GM21825 (cell line): ENCODE results near the gene CACNA1B.
"Not testable (repeated sequence)": the region's sequence is repeated elsewhere in the genome, so short reads cannot be mapped to it uniquely, and the experiment has no call there.

ENCODE experiments used
- ATAC-seq: cut with Tn5 transposase; IDR thresholded peaks from one replicate; pipeline ENCODE4 v1.9.1; 2021; ENCODE audit warnings: mild to moderate bottlenecking, moderate library complexity; ENCODE audit not compliant: unreplicated experiment

The CACNA1B gene

DNA sequence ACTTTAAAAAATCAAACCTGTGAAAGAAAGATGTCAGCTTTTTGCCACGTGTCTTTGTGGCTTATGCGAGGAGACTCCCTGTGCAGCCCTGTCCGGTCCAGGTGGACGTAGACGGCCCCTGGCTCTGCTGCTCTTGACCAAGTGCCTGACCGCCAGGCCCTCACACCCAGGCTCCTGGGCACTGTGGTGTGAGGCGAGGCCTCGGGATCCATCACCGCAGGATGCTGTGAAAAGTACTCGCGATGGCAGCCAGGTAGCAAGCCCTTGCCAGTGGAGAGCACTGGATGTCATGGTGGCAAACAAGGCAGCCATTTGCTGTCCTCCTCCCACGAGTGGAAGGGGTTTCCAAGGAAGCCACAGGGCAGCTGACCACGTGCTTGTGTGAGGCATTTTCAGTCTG, 245.1 kb downstream of the CACNA1B start:
- ATAC-seq: no peak

- ATAC-seq: no peak
These were observed 245.5 kb downstream of the CACNA1B start for GRCh38 chr9:138123086-138123485.

GRCh38 chr9:138126090-138126857, 248.7 kb downstream of the CACNA1B start:
- peak; percentile 90 for ATAC-seq

DNA sequence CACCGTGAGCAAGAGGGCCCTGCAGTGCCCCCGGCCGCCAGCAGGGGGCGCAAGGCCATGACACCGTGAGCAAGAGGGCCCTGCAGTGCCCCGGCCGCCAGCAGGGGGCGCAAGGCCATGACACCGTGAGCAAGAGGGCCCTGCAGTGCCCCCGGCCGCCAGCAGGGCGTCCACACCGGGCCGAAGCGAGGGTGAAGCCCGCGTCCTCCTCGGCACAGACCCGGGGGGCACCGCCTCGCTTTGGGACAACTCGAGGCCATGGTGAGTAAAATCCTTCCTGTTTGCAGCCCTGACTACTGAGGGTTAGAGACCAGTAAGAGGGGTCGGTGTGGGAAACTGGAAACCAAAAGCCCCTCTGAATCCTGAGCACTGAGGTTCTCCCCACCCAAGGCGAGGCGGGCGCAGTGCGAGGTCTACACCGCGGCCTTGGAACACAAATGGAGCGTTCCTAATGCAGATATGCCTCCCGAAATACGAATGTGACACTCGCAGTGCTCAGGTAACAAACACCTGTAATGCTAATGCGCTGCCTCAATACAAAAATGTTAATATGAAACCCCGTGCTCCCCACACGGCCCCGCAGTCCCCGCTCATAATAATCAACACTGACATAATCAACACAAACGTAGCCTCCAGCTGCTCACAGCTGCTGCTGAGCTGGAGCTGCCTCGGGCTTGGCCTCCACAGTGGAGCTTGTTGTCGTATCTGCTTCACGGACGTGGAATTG, 249.4 kb downstream of the CACNA1B start:
- ATAC-seq: not testable (repeated sequence)

DNA sequence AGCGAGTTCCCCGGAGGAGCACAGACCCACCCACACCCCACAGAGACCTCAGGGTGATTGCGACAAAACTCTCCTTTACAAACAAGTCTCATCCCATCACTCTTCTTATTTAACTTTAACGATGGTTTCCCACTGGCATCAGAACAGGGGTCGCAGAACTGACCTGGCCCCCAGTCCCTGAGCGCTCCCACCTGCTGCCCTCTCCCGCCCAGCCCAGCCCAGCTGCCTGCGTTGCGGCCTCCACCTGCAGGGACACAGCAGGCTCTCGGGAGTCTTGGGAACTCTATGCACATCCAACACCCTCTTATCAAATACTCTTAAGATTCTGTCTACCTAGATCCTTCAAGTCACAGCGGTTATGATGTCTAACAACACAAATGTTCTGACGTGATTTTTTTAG, 250.4 kb downstream of the CACNA1B start:
- ATAC-seq: not testable (repeated sequence)

- ATAC-seq: not testable (repeated sequence)
These were observed 251.7 kb downstream of the CACNA1B start for GRCh38 chr9:138129318-138129717.

- not testable (repeated sequence) for ATAC-seq
These were observed 255.5 kb downstream of the CACNA1B start for GRCh38 chr9:138132946-138133705.

DNA sequence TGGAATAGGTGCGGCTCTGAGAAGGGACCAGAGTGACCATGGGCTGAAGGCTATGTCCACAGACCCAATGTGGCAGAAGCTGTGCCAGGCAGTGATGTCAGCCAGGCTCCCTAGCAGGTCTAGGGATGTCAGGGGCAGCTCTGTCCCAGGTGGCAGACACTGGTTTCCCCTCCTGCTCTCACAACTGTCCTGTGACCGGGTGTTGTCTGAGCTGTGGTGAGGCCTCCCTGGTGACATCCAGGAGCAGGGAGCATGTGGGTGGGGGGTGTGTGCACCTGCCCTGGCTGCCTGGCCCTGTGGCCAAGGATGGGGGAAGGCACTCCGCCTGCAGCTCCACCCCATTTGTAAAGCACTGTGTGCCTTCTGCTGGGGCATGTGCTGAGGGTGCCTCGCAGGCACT, 257.0 kb downstream of the CACNA1B start:
- not testable (repeated sequence) for ATAC-seq

DNA sequence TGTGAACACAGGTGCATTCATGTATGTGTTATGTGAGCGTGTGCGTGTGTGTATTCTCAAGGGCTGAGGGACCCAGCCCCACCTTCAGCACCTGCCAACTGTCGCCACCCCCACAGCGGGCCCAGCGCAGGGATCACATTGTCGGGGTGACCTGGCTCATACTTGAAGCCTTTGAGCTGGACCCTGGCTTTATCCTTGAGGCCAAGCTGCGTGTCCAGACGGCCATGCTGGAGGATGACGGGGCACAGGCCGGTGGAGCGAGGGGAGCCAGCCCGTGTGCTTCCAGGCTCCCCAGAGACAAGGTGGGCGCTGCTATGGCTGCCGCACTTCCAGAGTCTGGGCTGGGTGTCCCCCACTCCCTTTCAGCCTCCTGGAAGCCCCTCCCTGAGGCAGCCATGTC, 261.5 kb downstream of the CACNA1B start:
- not testable (repeated sequence) for ATAC-seq

DNA sequence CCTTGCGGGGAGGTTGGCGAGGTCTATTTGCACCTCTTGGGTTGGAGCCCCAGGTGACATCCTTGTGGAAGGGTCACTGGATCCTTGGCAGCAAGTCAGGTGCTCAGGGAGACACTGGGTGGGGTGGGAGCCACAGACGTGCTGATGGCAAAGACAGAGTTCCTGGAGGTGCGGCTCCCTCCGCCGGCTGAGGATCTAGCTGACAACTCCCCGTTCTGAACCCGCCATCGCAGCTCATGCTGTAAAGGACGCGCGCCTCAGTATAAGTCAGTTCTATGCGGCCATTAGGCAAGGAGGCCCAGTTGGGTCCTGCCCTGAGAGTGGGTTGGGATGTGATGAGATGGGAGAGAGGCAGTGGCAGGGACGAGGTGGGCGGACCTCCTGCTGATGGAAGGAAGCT, 263.4 kb downstream of the CACNA1B start:
- not testable (repeated sequence) for ATAC-seq

- ATAC-seq: not testable (repeated sequence)
These were observed 265.1 kb downstream of the CACNA1B start for GRCh38 chr9:138142528-138143244.

- ATAC-seq: not testable (repeated sequence)
These were observed 265.9 kb downstream of the CACNA1B start for GRCh38 chr9:138143491-138143890.

GRCh38 chr9:138147556-138147955, 270.0 kb downstream of the CACNA1B start:
- not testable (repeated sequence) for ATAC-seq

DNA sequence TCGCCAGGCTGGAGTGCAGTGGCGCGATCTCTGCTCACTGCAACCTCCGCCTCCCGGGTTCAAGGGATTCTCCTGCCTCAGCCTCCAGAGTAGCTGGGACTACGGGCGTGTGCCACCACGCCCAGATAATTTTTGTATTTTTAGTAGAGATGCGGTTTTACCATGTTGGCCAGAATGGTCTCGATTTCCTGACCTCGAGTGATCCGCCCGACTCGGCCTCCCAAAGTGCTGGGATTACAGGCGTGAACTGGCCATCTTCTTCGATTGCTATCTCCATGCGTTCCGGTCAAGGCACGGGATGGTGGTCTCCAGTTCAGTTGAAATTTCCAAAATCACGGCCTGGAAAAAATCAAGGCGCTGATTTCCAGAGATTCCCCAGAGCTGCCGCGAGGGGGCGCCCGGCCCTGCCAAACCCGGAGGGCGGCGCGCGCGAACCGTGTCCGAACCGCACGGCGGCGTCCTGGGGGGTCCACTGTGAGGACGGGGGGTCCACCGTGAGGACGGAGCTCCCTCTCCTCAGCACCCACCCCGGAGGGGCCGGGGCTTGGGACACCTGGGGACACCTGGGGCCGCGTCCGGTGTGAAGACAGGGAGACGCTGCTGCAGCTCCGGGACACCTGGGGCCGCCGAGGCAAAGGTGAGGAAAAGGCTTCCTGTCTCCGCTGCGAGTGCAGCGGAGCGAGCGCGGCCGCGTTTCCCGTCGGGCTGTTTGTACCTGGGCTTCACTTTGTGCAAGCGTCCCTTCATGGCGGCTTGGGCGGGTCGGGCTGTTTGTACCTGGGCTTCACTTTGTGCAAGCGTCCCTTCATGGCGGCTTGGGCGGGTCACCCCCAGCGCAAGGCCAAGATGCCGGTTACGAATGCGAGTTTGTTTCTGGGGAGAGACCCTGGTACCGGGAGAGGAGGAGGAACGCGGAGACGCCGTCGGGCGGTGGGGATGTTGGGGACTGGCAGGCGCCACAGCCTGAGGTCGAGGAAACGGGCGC, 272.4 kb downstream of the CACNA1B start:
- not testable (repeated sequence) for ATAC-seq

DNA sequence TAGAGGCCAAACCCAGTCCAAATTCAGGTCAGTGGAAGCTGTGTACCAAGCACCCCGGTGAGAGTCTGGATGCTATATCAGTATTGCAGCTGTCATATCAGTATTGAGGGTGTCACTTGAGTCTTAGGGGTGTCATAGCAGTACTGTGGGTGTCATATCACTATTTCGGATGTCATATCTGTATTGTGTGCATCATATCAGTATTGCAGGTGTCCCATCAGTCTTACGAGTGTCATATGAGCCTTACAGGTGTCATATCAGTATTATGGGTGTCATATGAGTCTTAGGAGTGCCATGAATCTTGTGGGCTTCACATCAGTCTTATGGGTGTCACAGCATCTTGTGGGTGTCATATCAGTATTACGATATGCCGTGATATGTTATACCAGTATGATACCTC, 278.2 kb downstream of the CACNA1B start:
- not testable (repeated sequence) for ATAC-seq

DNA sequence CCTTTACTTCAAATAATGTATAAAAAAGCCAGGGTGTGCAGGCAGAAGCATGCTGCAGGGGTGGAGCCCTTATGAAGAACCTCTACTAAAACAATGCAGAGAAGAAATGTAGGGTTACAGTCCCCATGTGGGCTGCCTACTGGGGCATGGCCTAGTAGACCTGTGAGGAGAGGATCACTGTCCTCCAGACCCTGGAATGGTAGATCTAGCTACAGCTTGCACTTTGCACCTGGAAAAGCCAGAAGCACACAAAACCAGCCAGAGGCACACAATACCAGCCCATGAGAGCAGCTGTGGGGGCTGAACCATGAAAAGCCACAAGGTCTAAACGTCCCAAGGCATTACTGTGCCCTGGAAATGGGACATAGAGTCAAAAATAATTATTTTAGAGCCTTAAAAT, 289.2 kb downstream of the CACNA1B start:
- ATAC-seq: not testable (repeated sequence)
